ENCODE results near the gene HAVCR2.

HAVCR2 gene

DNA sequence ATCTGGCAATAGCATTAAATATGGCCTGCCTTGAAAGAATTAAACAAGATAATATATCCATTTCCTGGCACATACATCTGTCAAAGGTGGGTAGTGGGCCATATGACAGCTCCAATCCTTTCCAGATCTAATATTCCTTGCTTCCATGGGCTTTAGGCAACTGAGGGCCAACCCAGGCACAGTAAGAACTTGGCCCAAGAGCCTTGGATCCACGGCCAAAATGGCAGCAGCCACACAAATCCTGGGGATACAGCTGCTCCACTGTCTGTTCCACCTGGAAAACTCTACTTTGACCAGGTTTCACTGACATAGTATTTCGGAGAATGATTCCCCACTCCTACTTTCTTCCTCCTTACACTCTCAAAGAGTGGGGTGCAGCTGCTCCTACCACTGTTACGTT, 63.2 kb downstream of the HAVCR2 start:
- DNase-seq (ENCODE audit: low read depth): no peak

DNA sequence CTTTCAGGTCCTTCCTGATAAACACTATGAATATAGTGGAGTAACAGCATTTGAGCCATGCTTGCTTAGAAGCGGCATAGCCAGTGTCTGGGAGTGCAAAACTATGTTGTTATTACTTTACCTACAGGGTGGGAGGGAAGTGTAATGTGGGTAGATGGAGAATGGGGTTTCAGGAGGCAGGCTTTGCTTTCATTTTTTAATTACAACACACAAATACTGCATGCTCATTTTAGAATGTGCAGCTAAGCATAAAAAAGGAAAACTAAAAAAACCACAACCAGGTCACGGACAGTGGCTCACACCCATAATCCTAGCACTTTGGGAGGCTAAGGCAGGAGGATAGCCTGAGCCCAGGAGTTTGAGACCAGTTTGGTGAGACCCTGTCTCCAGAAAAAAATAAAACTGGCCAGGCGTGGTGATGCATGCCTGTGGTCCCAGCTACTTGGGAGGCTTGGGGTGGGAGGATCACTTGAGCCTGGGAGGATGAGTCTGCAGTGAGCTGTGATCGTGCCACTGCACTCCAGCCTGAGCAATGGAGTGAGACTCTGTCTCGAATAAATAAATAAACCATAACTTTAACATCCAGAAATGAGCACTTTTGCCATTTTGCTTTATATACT, 70.2 kb downstream of the HAVCR2 start:
- DNase-seq (ENCODE audit: low read depth): no peak
